T-helper 2 cell (primary cell): ENCODE measurements around the gene SYNE3.

Source experiments
- DNase-seq, 5 experiments: peaks; one replicate each; pipeline versions ENCODE4 v3.0.0 to v3.0.0-alpha.2; 2012 to 2022

The SYNE3 gene

GRCh38 chr14:95504135-95505029, 12.1 kb downstream of the SYNE3 start:
- DNase-seq: peak in 1 of 5 experiments; percentile 60

DNA sequence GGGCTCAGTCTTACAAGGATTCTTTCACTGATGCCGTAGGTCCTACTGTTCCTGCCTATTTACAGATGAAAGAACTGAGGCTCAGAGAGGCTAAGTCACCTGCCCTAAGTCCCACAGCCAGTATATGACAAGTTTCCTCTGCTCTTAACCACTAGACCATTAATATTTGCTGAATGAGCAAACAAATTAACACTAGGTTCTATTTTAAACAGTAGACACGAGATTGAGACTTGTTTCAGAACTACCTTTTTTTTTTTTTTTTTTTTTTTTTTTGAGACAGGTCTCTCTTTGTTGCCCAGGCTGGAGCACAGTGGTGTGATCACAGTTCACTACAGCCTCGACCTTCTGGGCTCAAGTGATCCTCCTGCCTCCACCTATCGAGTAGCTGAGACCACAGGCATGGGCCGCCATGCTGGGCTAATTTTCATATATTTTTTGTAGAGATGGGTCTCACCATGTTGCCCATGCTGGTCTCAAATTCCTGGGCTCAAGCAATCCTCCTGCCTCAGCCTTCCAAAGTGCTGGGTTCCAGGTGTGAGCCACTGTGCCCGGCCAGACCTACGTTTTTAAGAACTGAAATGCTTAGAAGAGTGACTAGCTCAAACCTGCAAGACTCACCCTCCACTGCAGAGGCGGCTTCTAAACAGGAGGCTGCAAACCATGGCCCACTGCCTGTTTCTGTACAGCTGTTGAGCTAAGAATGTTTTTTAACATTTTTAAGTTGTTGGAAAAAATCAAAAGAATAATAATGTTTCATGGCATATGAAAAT, 12.9 kb downstream of the SYNE3 start:
- no peak for DNase-seq

DNA sequence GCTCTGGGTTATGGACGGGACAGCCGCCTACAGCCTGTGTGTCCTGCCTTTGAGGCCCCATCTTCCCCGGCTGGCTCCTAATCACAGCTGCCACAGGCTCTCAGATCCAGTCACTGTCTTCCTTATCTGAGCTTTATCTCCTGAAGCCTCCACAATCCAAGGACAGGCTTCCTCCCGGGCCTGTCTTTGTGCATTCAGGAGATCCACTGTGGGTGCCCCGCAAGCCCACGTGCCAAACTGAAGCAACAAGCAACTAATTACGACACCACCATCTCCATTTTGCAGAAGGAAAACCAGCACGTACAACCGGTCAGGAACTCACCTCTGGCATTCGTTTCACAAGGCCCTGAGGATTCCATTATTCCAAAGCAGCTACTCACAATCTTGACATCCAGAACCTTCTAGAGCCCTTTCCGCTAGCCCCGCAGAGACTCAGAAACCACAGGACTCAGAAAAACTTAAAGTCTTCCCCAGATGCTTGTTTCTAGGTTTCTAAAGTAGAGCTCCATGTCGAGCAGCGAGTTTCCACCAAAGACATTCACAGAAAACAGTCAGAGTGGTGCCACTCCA, 14.0 kb downstream of the SYNE3 start:
- no peak for DNase-seq

DNA sequence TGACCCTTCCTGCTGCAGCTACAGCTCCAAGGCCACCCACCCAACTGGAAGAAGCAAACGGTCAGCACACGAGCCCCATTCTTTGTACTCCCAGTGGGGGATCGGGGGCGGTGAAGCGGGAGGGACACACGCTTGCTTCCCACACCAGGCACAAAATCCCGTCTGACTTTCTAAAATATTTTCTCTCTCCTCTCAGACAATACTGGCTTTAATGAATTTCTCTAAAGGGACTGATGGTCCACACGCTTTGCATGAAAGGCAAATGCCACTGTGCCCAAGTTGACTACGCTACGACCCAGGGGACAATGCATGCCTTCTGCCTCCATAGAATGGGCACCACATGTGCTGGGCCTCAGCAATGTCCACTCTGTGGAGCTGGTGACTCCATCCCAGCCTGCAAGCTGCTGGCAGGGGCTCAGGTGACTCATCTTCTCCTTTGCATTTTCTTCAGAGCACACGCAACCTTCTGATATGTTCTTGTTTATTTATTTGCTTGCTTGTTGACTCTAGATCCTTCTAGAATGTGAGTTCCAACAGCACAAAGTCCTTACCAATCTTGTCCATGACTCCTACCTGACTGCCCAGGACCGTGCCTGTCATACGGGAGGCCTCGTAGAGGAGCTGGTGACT, 15.6 kb downstream of the SYNE3 start:
- no peak for DNase-seq

- DNase-seq: no peak
Observed at GRCh38 chr14:95500201-95500681, 16.2 kb downstream of the SYNE3 start.

DNA sequence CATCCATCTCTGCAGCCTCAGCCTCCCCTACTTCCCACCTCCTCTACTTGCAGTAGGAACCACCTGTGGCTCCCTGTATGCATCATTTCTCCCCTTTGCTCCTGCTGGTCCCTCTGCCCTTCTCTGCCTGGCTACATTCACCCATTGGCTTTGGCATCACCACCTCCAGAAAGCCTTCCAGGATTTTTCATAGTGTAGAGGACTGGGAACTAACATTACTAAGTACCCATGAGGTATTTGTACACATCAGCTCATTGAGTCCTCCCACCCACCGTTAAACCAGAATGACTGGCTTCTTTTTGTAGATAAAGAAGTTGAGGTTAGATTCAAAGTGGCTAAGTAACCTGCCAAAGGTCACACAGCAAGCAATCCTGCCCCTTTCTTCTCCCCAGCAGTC, 17.1 kb downstream of the SYNE3 start:
- peak in 1 of 5 experiments; percentile 55 for DNase-seq

DNA sequence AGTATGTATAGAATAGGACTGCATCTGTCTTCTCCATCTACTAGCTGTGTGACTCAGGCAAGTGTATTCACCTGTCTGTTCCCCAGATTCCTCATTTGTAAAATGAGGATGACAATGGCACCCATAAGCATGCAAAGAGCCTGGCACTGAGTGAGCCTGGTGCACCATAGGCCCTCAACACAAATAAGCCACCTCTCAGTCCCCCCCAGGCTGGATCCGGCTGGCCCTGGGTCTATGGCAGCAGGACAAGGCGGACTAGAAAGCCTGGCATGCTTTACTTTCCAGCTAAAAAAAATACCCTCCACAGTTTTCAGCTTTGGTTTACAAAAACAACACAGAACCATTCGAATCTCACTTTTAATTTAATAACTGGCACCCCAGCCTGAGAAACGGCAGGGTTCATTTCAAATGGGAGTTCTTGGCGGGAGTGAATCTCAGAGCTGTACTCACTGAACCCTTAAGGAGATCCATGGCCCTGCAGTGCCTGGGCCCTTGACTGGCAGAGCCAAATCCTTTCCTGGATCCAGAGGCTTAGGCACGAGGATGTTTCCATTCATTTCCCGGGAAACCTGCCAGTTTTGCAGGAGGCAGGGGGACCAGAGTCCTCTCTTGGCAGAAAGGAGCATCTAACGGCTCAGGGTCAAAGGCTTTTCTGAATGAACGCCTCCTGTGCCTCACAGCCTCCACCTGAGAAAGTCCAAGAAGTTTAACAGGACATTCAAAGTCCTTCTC, 17.7 kb downstream of the SYNE3 start:
- no peak for DNase-seq

GRCh38 chr14:95497561-95498011, 18.9 kb downstream of the SYNE3 start:
- DNase-seq: no peak

DNA sequence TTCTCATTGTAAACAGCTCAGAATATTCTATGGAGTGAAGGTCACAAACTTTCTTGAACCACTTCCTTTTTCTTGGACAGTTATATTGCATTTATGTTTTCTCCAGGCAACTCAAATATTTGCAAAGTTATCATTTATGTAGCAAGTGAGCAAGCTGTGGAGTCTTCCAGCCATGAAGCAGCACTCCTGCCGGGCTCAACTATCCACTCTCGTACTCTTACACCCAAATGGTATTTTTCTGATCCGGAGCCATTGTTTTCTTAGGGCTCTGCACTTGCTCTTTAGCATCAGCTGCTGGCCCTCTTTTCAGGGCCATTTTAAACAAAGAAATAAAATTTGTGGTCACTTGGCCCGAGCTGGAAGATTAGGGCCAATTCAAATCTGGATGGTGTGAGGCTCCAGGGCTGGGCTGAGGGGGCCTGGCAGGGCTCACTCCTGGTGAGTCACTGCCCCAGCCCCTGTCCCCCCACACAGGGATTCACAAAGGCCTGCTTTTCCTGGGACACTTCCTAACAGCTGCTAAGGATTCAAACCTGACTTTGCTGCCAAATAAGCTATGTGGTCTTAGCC, 19.7 kb downstream of the SYNE3 start:
- DNase-seq: no peak

- peak in 2 of 5 experiments; percentile 18 to 83 for DNase-seq
Observed at GRCh38 chr14:95496111-95496681, 20.3 kb downstream of the SYNE3 start.

DNA sequence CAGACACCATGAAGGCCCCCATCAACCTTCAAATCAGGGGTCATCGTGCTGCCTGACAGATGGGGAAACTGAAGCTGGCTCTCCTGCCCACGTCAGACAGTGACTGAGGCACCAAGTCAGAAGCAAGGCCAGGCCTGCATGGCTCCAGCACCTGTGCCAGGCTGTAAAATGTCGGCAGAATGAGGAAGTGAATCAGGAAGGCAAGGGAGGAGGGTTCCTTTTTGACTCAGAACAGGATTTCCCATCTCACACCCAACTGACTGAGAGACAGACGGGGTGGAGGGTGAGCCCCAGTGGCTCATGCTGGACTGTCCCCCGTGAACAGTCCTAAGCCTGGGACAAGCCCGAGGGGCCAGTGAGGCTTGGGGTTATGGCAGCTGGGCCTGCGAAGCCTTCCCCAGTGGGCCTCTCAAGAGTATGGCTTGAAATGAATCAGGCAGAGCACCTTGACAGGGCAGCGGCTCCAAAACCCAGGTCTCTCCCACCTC, 20.9 kb downstream of the SYNE3 start:
- peak in 2 of 5 experiments; percentile 11 to 70 for DNase-seq

GRCh38 chr14:95495076-95495475, 21.4 kb downstream of the SYNE3 start:
- no peak for DNase-seq

- DNase-seq: no peak
Observed at GRCh38 chr14:95494456-95494855, 22.0 kb downstream of the SYNE3 start.

DNA sequence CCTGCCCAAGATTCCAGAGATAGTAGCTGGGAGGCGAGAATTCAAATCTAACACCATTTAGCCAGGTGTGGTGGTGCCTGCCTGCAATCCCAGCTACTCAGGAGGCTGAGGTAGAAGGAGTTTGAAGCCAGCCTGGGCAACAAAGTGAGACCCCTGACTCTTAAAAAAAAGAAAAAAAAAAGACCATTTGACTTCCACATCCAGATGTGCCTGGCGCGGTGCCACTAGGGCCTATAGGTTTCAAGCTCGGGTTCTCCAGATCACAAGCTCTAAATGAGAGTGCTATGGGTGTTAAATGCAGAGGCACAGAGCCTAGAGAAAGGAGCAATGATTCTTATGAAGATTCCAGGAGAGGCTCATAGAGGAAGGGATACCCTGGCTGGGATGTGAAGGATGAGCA, 22.5 kb downstream of the SYNE3 start:
- DNase-seq: no peak

DNA sequence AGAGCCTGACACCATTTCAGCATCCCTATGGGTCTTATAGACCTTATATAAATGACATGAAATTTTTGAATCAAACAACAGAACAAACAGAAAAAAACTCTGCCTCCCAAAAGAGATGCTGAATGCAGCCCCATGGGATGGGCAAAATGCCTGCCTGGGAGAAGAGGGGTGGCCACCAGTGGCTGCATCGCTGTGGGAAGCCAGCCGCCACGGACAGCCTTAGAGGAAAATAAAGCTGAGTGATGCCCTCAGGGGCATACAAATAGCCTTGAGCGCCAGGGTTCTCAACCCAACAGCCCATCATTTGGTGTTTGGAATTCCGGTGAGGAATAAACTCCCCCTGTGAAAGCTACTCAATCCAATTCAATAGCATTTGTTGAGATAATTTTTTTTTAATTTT, 22.9 kb downstream of the SYNE3 start:
- DNase-seq: no peak

DNA sequence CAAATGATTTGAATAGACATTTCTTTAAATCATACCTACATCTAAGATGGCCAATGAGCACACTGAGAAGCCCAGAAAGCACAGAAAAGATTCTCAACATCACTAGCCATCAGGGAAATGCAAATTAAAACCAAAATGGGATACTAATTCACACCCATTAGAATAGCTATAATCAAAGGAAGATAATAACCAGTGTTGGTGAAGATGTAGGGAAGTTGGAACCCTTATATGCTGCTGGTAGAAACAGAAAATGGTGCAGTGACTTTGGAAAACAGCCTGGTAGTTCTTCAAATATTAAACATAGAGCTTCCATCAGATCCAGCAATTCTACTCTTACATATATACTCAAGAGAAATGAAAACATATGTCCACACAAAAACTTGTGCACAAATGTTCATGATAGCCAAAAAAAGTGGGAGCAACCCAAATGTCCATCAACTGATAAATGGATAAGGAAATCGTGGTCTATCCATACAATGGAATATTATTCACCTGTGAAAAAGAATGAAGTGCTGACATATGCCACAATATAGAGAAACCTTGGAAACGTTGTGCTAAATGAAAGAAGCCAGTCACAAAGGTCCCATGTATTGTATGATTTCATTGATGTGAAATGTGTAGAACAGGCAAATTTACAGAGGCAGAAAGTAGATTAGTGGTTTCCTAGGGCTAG, 24.4 kb downstream of the SYNE3 start:
- DNase-seq: no peak

GRCh38 chr14:95490727-95491451, 25.6 kb downstream of the SYNE3 start:
- no peak for DNase-seq

DNA sequence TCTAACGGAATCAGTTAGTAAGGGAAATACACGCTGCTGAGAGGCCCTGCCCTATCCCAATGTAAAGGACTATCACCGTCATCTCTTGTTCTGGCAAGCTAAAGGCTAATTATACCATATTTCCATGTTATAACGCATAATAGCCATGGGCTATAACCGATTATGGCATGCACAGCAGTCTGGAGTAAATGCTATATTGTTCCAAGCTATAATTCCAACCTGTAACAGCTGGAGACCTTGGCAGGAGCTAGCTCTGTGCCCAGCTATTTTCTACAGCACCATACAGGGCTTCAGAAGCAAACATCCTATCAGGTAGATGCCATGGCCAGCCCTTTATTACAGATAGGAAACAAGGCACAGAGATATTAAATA, 26.3 kb downstream of the SYNE3 start:
- DNase-seq: no peak

GRCh38 chr14:95489214-95490137, 27.0 kb downstream of the SYNE3 start:
- DNase-seq: no peak
